PFSK-1 (cell line): ENCODE data around the gene HCFC1.

Source experiments
- FOXP2 ChIP-seq: optimal IDR thresholded peaks from 2 replicates; pipeline ENCODE3; 2011; ENCODE audit warnings: borderline replicate concordance, control low read depth, inconsistent platforms; ENCODE audit not compliant: insufficient read depth; ENCODE audit errors: extremely low read length, extremely low read depth
- POLR2AphosphoS5 ChIP-seq: IDR thresholded peaks from 2 replicates; pipeline ENCODE4 v1.6.1; 2012; ENCODE audit warnings: low read depth, mild to moderate bottlenecking, control low read depth, low read length, moderate library complexity
- TAF1 ChIP-seq: IDR thresholded peaks from 2 replicates; pipeline ENCODE4 v1.6.1; 2012; ENCODE audit warnings: low read length, control low read depth, borderline replicate concordance; ENCODE audit not compliant: insufficient read depth

DNA sequence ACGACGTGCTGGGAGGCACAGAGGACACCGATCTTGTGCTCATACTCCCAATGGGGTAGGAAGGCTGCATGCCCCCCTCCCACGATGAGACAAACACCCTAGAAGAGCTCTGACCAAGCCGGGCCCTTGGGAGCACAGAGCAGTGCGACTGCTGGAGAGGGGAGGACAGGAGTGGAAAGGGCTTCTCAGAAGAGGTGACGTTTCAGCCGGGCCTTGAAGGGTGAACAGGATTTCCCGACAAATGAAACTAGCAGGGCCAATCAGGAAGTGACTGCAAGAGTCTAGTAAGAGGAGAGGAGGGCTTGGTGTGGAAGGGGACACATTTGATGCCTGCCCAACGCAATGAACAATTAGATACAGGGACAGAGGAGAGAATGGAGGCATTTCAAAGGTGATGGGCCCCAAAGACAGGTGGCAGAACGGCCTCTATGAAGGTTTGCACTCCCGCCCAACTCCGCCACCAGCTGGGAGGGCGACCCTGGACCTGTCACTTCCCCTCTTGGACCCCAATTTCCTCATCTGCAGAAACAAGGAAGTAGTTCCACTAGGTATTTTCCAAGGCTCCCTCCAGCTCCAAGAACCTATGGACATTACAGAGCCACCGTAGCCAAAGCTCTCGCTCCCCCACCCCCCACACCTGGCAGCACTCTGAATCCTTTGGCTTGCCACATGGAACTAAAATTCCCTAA lies 3.9 kb downstream of the HCFC1 start:
- TF ChIP-seq TAF1 = no peak
- no peak for TF ChIP-seq FOXP2
- no peak for TF ChIP-seq POLR2AphosphoS5
